OCI-LY7 (cell line): ENCODE data around the gene NFATC2. TPM values are rescaled to one million over a fixed set of nuclear protein-coding genes. Genes with fewer than 3 reads are reported as not detected.

Experiments
- BruUV-seq: library from RNA; stranded (reverse); fragments of 400-500 nt; replicated peaks from 2 replicates; lab custom pipeline; 2021; lab: Mats Ljungman, UMichigan
- CTCF ChIA-PET: fragments of 300-600 bp; sonication (Branson Sonifier 250); formaldehyde crosslinking; loops from one replicate; lab custom pipeline; 2022; ENCODE audit warnings: antibody characterized with exemption; ENCODE audit not compliant: unreplicated experiment; lab: Charles Lee
- POLR2A ChIA-PET: fragments of 300-600 bp; sonication (Branson Sonifier 250); formaldehyde crosslinking; loops from one replicate; lab custom pipeline; 2022; ENCODE audit warnings: antibody characterized with exemption; lab: Charles Lee
- DNase-seq: peaks from one replicate; pipeline ENCODE4 v3.0.0-alpha.2; 2015; ENCODE audit warnings: low spot score
- H2AFZ ChIP-seq: fragments of 200-600 bp; sonication (generic), shearing (Covaris generic); 2 replicates; pipeline ENCODE4 v1.6.1; 2014; ENCODE audit warnings: mild to moderate bottlenecking, antibody characterized with exemption, low read length, moderate library complexity
- H3K27ac ChIP-seq: fragments of 200-600 bp; sonication (generic); 2 replicates; pipeline ENCODE4 v1.5.1; 2014; ENCODE audit warnings: mixed run types, low read depth, mild to moderate bottlenecking, moderate library complexity, low read length, inconsistent platforms; ENCODE audit not compliant: poor library complexity, severe bottlenecking
- H3K36me3 ChIP-seq: fragments of 200-600 bp; sonication (generic); 2 replicates; pipeline ENCODE4 v1.6.1; 2014; ENCODE audit warnings: mild to moderate bottlenecking, antibody characterized with exemption, low read length, moderate library complexity, mixed read lengths; ENCODE audit not compliant: insufficient read depth
- H3K4me1 ChIP-seq: fragments of 200-600 bp; sonication (generic); 2 replicates; pipeline ENCODE4 v1.5.1; 2014; ENCODE audit warnings: mild to moderate bottlenecking, low read length; ENCODE audit not compliant: insufficient read depth, poor library complexity, severe bottlenecking
- H3K4me2 ChIP-seq: fragments of 200-600 bp; sonication (generic); 2 replicates; pipeline ENCODE4 v1.6.1; 2014; ENCODE audit warnings: mild to moderate bottlenecking, low read length
- H3K4me3 ChIP-seq: fragments of 200-600 bp; sonication (generic); 2 replicates; pipeline ENCODE4 v1.5.1; 2014; ENCODE audit warnings: mild to moderate bottlenecking, low read depth, low read length; ENCODE audit not compliant: poor library complexity, severe bottlenecking
- H3K79me2 ChIP-seq: fragments of 200-600 bp; sonication (generic); 2 replicates; pipeline ENCODE4 v1.6.1; 2016; ENCODE audit warnings: low read depth, mild to moderate bottlenecking, low read length, moderate library complexity, mixed read lengths; ENCODE audit not compliant: insufficient read depth
- H3K9me2 ChIP-seq: fragments of 200-600 bp; sonication (generic); 2 replicates; pipeline ENCODE4 v1.6.1; 2016; ENCODE audit warnings: mild to moderate bottlenecking, low read length, mixed read lengths; ENCODE audit not compliant: insufficient read depth
- H3K9me3 ChIP-seq: fragments of 200-600 bp; sonication (generic); 2 replicates; pipeline ENCODE4 v1.6.1; 2014; ENCODE audit warnings: mild to moderate bottlenecking, mixed run types, low read length, mixed read lengths
- H4K20me1 ChIP-seq: fragments of 200-600 bp; sonication (generic); 2 replicates; pipeline ENCODE4 v1.6.1; 2014; ENCODE audit warnings: mild to moderate bottlenecking, antibody characterized with exemption, low read length, moderate library complexity, mixed read lengths; ENCODE audit not compliant: insufficient read depth
- EZH2phosphoT487 ChIP-seq: fragments of 200-600 bp; sonication (generic); IDR thresholded peaks from 2 replicates; pipeline ENCODE4 v1.6.1; 2018; ENCODE audit warnings: low read depth, borderline replicate concordance, mild to moderate bottlenecking, mixed run types, antibody characterized with exemption, low read length, moderate library complexity, mixed read lengths
- intact Hi-C: fragments of 100-400 bp; cut with micrococcal nuclease; formaldehyde crosslinking; loops from one replicate; pipeline ENCODE4 v1.10.0; 2022; ENCODE audit not compliant: unreplicated experiment
- total RNA-seq, 2 experiments: library from RNA; depleted of rRNA in 1 of 2; stranded (reverse); fragments of >200 nt in 1 of 2; shearing (Covaris generic) in 1 of 2; gene quantifications; 2 replicates each; pipeline ENCODE4 v1.2.3, GENCODE V29; 2014 to 2022
- TF ChIP-seq, protein P1 (sequence below): fragments of 200-600 bp; sonication (generic); conservative IDR thresholded peaks from 2 replicates; pipeline ENCODE4 v1.5.1; 2014; ENCODE audit warnings: mild to moderate bottlenecking, antibody characterized with exemption, low read length, moderate library complexity, mixed read lengths

NFATC2 gene
- total RNA-seq, 2 experiments from 2014 or later = 12.5 to 43.8 TPM

- TF ChIP-seq, protein P1, sequence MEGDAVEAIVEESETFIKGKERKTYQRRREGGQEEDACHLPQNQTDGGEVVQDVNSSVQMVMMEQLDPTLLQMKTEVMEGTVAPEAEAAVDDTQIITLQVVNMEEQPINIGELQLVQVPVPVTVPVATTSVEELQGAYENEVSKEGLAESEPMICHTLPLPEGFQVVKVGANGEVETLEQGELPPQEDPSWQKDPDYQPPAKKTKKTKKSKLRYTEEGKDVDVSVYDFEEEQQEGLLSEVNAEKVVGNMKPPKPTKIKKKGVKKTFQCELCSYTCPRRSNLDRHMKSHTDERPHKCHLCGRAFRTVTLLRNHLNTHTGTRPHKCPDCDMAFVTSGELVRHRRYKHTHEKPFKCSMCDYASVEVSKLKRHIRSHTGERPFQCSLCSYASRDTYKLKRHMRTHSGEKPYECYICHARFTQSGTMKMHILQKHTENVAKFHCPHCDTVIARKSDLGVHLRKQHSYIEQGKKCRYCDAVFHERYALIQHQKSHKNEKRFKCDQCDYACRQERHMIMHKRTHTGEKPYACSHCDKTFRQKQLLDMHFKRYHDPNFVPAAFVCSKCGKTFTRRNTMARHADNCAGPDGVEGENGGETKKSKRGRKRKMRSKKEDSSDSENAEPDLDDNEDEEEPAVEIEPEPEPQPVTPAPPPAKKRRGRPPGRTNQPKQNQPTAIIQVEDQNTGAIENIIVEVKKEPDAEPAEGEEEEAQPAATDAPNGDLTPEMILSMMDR = no peak
- TF ChIP-seq EZH2phosphoT487 = no peak
- no peak for DNase-seq
- no peak overlapping the region for H3K27ac ChIP-seq
- no peak overlapping the region for H3K4me3 ChIP-seq
- no peaks in the 10 kb centered on the region for H4K20me1 ChIP-seq
- ChIA-PET CTCF (interaction anchor here (0.5 to 1.1 kb wide), 2 partner anchors 32 to 53 kb away, joined by 3 read pairs; no protein-coding TSS in a partner anchor), POLR2A (no interaction called here)
- no peaks in the 10 kb centered on the region for H3K4me1 ChIP-seq
- H3K9me3 ChIP-seq = peaks cover 10% of the 10 kb centered on the region; the same call in 1 of the 2 replicates
- H3K79me2 ChIP-seq = no peaks in the 10 kb centered on the region
- no peak overlapping the region for H3K4me2 ChIP-seq
- no TSS peak for BruUV-seq
- no peaks in the 10 kb centered on the region for H3K36me3 ChIP-seq
- no peaks in the 10 kb centered on the region for H3K9me2 ChIP-seq
- H2AFZ ChIP-seq = no peak overlapping the region
- intact Hi-C loops = no loop called here
Observed at GRCh38 chr20:51359401-51359800, 183.1 kb downstream of the NFATC2 start.

GRCh38 chr20:51358032-51358724 is 184.3 kb downstream of the NFATC2 start:
- Histone ChIP-seq H3K4me2 (no peak overlapping the region), H3K27ac (no peak overlapping the region), H3K4me3 (no peak overlapping the region), H3K4me1 (no peaks in the 10 kb centered on the region), H3K36me3 (no peaks in the 10 kb centered on the region), H2AFZ (no peak overlapping the region), H3K9me3 (no peaks in the 10 kb centered on the region), H3K9me2 (no peaks in the 10 kb centered on the region), H4K20me1 (no peaks in the 10 kb centered on the region), H3K79me2 (no peaks in the 10 kb centered on the region)
- POLR2A ChIA-PET = no interaction called here
- CTCF ChIA-PET = no interaction called here
- BruUV-seq = no TSS peak
- TF ChIP-seq EZH2phosphoT487 = no peak
- TF ChIP-seq, protein P1 = no peak
- DNase-seq = no peak
- intact Hi-C loops = no loop called here

DNA sequence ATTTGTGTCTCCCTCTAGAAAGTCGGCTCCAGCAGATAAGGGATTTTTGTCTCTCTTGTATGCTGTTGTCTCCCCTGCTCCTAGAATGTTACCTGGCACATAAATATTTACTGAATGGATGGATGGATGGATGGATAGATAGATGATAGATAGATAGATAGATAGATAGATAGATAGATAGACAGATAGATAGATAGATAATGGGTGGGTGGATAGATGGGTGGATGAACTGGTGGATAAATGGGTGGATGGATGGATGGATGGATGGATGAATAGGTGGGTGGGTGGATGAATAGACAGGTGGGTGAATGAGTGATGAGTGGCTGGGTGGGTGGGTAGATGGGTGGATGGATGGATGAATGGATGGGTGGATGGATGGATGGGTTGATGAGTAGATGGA is 185.0 kb downstream of the NFATC2 start:
- no peaks in the 10 kb centered on the region for H3K79me2 ChIP-seq
- no peak for TF ChIP-seq EZH2phosphoT487
- TF ChIP-seq, protein P1 = no peak
- BruUV-seq = no TSS peak
- no peak for DNase-seq
- ChIA-PET CTCF (no interaction called here), POLR2A (no interaction called here)
- no peaks in the 10 kb centered on the region for H3K4me1 ChIP-seq
- H3K4me3 ChIP-seq = no peak overlapping the region
- no peaks in the 10 kb centered on the region for H3K9me3 ChIP-seq
- no peak overlapping the region for H3K4me2 ChIP-seq
- H2AFZ ChIP-seq = no peak overlapping the region
- no peaks in the 10 kb centered on the region for H3K36me3 ChIP-seq
- no peak overlapping the region for H3K27ac ChIP-seq
- H4K20me1 ChIP-seq = no peaks in the 10 kb centered on the region
- no peaks in the 10 kb centered on the region for H3K9me2 ChIP-seq
- intact Hi-C loops = no loop called here
